Adrenal gland (tissue), 12 donors: ENCODE results near the gene C9orf153. TPM values are rescaled to one million over a fixed set of nuclear protein-coding genes. Genes with fewer than 3 reads are reported as not detected.

Experiments
- DNase-seq, 7 donors: peaks; one replicate each; pipeline ENCODE4 v3.0.0-alpha.2; 2019 to 2020
- H3K27ac ChIP-seq, 5 donors: fragments of 200-600 bp; sonication (generic) in 4 of 5; 1 replicate in 3 of 5; 2 replicates in 2 of 5; pipeline versions ENCODE4 v1.5.1 to v1.8.0; 2016 to 2020; ENCODE audit warnings: mild to moderate bottlenecking in 1 of 5
- H3K27me3 ChIP-seq: fragments of 200-600 bp; 2 replicates; pipeline ENCODE4 v1.8.0; 2021
- H3K36me3 ChIP-seq, 2 donors: fragments of 200-600 bp; replicated peaks in 1 of 2; 1 replicate in 1 of 2; 2 replicates in 1 of 2; pipeline versions ENCODE4 v1.5.1 to v1.8.0; 2018 to 2022
- H3K4me1 ChIP-seq, 2 donors: fragments of 200-600 bp; replicated peaks in 1 of 2; 1 replicate in 1 of 2; 2 replicates in 1 of 2; pipeline versions ENCODE4 v1.5.1 to v1.8.0; 2018 to 2021
- H3K4me3 ChIP-seq, 4 donors: fragments of 200-600 bp; sonication (generic) in 3 of 4; one replicate each; pipeline ENCODE4 v1.5.1; 2016 to 2018
- H3K9me3 ChIP-seq, 3 donors: fragments of 200-600 bp; sonication (generic) in 1 of 3; replicated peaks in 1 of 3; 1 replicate in 2 of 3; 2 replicates in 1 of 3; pipeline versions ENCODE4 v1.5.1 to v1.8.0; 2016 to 2021
- CTCF ChIP-seq, 6 experiments: fragments of 450-650 bp in 4 of 6; fragments of 200-600 bp in 2 of 6; sonication (generic) in 1 of 6; IDR thresholded peaks; 1 replicate in 5 of 6; 2 replicates in 1 of 6; pipeline versions ENCODE4 v1.5.1 to v1.8.0; 2016 to 2021; ENCODE audit warnings: antibody characterized with exemption in 6 of 6, mild to moderate bottlenecking in 2 of 6, moderate library complexity in 1 of 6
- POLR2A ChIP-seq, 2 donors: fragments of 450-650 bp; IDR thresholded peaks; one replicate each; pipeline ENCODE4 v1.6.1; 2017; ENCODE audit warnings: antibody characterized with exemption in 2 of 2, mild to moderate bottlenecking in 2 of 2, moderate library complexity in 1 of 2
- WGBS, 4 donors: extraction: QIAGEN DNeasy Blood & Tissue Kit in 2 of 4; methylation state at CpG; one replicate each; pipeline versions ENCODE4 v1.1.5 to v1.1.7; 2013 to 2017; 5-methylcytosine and 5-hydroxymethylcytosine counted together
- intact Hi-C, 2 donors: fragments of 100-400 bp; cut with DNase I; formaldehyde crosslinking; loops; one replicate each; pipeline versions ENCODE4 v1.14.1 to v1.15.0; 2022 to 2023
- polyA plus RNA-seq, 3 donors: library from polyadenylated mRNA; stranded (reverse); fragments of 200-250 nt in 2 of 3; fragments of 350-450 nt in 1 of 3; fragmentation: Illumina TruSeq in 1 of 3; extraction: RNeasy Lipid Tissue Mini Kit (QIAGEN cat#74804) in 1 of 3; gene quantifications; one replicate each; pipeline ENCODE4 v1.2.3, GENCODE V29; 2013 to 2014
- total RNA-seq, 9 donors: library from RNA; depleted of rRNA in 4 of 9; stranded (reverse); fragments of >200 nt in 4 of 9; fragments of 120-200 nt in 1 of 9; fragmentation: NEBNext Ultra II Directional in 1 of 9; extraction: Animal tissue kit (Norgen Biotek cat#: 25700) in 1 of 9; gene quantifications; one replicate each; pipeline versions ENCODE4 v1.1.0 to v1.2.4, GENCODE V29; 2013 to 2023
- donor health status: healthy with polysubstance abuse.
- donor health status: Bipolar disorder and iron deficiency.
- donor health status: DM: yes; HTN: yes; CAD: no.
- donor health status: DM: no; HTN: no; CAD: no.
- donor health status: DM: no; HTN: no; CAD: no.
- donor health status: DM: yes; HTN: yes; CAD: no.

The C9orf153 gene
- total and polyA plus RNA-seq, 12 donors, result 0.14 to 0.94 (median 0.37) TPM; not detected in 5

- no peak for DNase-seq
- 74 to 92% (median 86%) methylated on average over 4 of the region's 4 CpGs for WGBS, 4 donors
- Histone ChIP-seq H3K4me1 (no peaks in the 10 kb centered on the region), H3K27ac (no peak overlapping the region), H3K36me3 (no peaks in the 10 kb centered on the region), H3K4me3 (no peak overlapping the region), H3K9me3 (peaks cover 0 to 9% (median 0%) of the 10 kb centered on the region in 3 donors), H3K27me3 (no peaks in the 10 kb centered on the region)
- intact Hi-C loops, result no loop called here
- TF ChIP-seq CTCF (IDR thresholded peaks at IDR 0.05) (no peak), POLR2A (IDR thresholded peaks at IDR 0.05) (no peak)
These were observed 10.7 kb downstream of the C9orf153 start for GRCh38 chr9:86248746-86249145.

GRCh38 chr9:86246752-86247161, 12.7 kb downstream of the C9orf153 start:
- WGBS, 4 donors, result 46 to 57% (median 52%) methylated on average over 6 of the region's 6 CpGs
- H3K4me1 ChIP-seq, result no peaks in the 10 kb centered on the region
- no peaks in the 10 kb centered on the region for H3K36me3 ChIP-seq
- no peaks in the 10 kb centered on the region for H3K27me3 ChIP-seq
- H3K27ac ChIP-seq, result no peak overlapping the region
- no peaks in the 10 kb centered on the region for H3K9me3 ChIP-seq
- intact Hi-C loops, result no loop called here
- H3K4me3 ChIP-seq, result no peak overlapping the region
- TF ChIP-seq CTCF (IDR thresholded peaks at IDR 0.05), result peak in 1 of 6 experiments; percentile 9
- TF ChIP-seq POLR2A (IDR thresholded peaks at IDR 0.05), result no peak
- peak in 6 of 7 donors; percentile 19 to 61 (median 36) for DNase-seq

- 41 to 53% (median 48%) methylated on average over 2 of the region's 2 CpGs for WGBS, 4 donors
- no peaks in the 10 kb centered on the region for H3K4me1 ChIP-seq
- H3K27me3 ChIP-seq, result no peaks in the 10 kb centered on the region
- no peak for DNase-seq
- TF ChIP-seq CTCF (IDR thresholded peaks at IDR 0.05), result no peak
- TF ChIP-seq POLR2A (IDR thresholded peaks at IDR 0.05), result no peak
- H3K36me3 ChIP-seq, result no peaks in the 10 kb centered on the region
- H3K27ac ChIP-seq, result no peak overlapping the region
- intact Hi-C loops, result no loop called here
- H3K4me3 ChIP-seq, result no peak overlapping the region
- no peaks in the 10 kb centered on the region for H3K9me3 ChIP-seq
These were observed 17.4 kb downstream of the C9orf153 start for GRCh38 chr9:86242071-86242470.

- 65 to 82% (median 73%) methylated on average over 7 of the region's 7 CpGs for WGBS, 4 donors
- Histone ChIP-seq H3K9me3 (no peaks in the 10 kb centered on the region), H3K4me3 (no peak overlapping the region), H3K27me3 (no peaks in the 10 kb centered on the region), H3K36me3 (no peaks in the 10 kb centered on the region), H3K27ac (no peak overlapping the region), H3K4me1 (no peaks in the 10 kb centered on the region)
- TF ChIP-seq CTCF (IDR thresholded peaks at IDR 0.05) (no peak), POLR2A (IDR thresholded peaks at IDR 0.05) (no peak)
- DNase-seq, result no peak
- intact Hi-C loops, result no loop called here
These were observed 18.2 kb downstream of the C9orf153 start for GRCh38 chr9:86241216-86241615.
